Esophagus muscularis mucosa (tissue), 4 donors: Measurements from ENCODE around the gene CIT. TPM values are rescaled to one million over a fixed set of nuclear protein-coding genes. Genes with fewer than 3 reads are reported as not detected.

Experiments
- DNase-seq: peaks from one replicate; pipeline ENCODE4 v3.0.0-alpha.2; 2017; ENCODE audit errors: extremely low spot score
- H3K27ac ChIP-seq, 4 donors: fragments of 200-600 bp; sonication (generic); replicated peaks in 1 of 4; 1 replicate in 3 of 4; 2 replicates in 1 of 4; pipeline ENCODE4 v1.5.1; 2016 to 2019; ENCODE audit warnings: mild to moderate bottlenecking in 1 of 4
- H3K27me3 ChIP-seq, 4 donors: fragments of 200-600 bp; sonication (generic); one replicate each; pipeline versions ENCODE4 v1.5.1 to v1.6.0; 2016 to 2019
- H3K36me3 ChIP-seq, 4 donors: fragments of 200-600 bp; sonication (generic); one replicate each; pipeline ENCODE4 v1.5.1; 2016 to 2019
- H3K4me1 ChIP-seq, 4 donors: fragments of 200-600 bp; sonication (generic); one replicate each; pipeline ENCODE4 v1.5.1; 2016 to 2019
- H3K4me3 ChIP-seq, 4 donors: fragments of 200-600 bp; sonication (generic); 1 replicate in 2 of 4; 2 replicates in 2 of 4; pipeline ENCODE4 v1.5.1; 2016 to 2019; ENCODE audit warnings: mild to moderate bottlenecking in 4 of 4, moderate library complexity in 1 of 4
- H3K9me3 ChIP-seq, 4 donors: fragments of 200-600 bp; sonication (generic); 1 replicate in 3 of 4; 2 replicates in 1 of 4; pipeline ENCODE4 v1.5.1; 2016 to 2019
- EP300 ChIP-seq: sonication (generic); formaldehyde crosslinking; IDR thresholded peaks from one replicate; pipeline ENCODE4 v1.6.1; 2017; ENCODE audit warnings: antibody characterized with exemption
- POLR2A ChIP-seq: fragments of 450-650 bp; IDR thresholded peaks from one replicate; pipeline ENCODE4 v1.6.1; 2017; ENCODE audit warnings: antibody characterized with exemption, moderate library complexity, mild to moderate bottlenecking, low read depth
- POLR2AphosphoS5 ChIP-seq, 2 donors: sonication (generic); formaldehyde crosslinking; IDR thresholded peaks; one replicate each; pipeline ENCODE4 v1.6.1; 2017; ENCODE audit warnings: antibody characterized with exemption in 2 of 2
- WGBS: methylation state at CpG from one replicate; pipeline ENCODE4 v1.1.5; 2018; 5-methylcytosine and 5-hydroxymethylcytosine counted together
- intact Hi-C: fragments of 100-400 bp; cut with DNase I; formaldehyde crosslinking; loops from one replicate; pipeline ENCODE4 v1.15.1; 2023
- total RNA-seq, 4 donors: library from RNA; depleted of rRNA; stranded (reverse); fragments of >200 nt; gene quantifications; one replicate each; pipeline versions ENCODE4 v1.1.0 to v1.2.1, GENCODE V29; 2016
- TF ChIP-seq, protein P1 (sequence below), 3 experiments: fragments of 200-600 bp in 2 of 3; fragments of 450-650 bp in 1 of 3; sonication (generic) in 2 of 3; IDR thresholded peaks; one replicate each; pipeline ENCODE4 v1.5.1; 2017 to 2019; ENCODE audit warnings: antibody characterized with exemption in 3 of 3, mild to moderate bottlenecking in 2 of 3, moderate library complexity in 1 of 3

CIT gene
- total RNA-seq, 4 donors from 2014 or later = 5.1 to 14.8 (median 5.8) TPM

DNA sequence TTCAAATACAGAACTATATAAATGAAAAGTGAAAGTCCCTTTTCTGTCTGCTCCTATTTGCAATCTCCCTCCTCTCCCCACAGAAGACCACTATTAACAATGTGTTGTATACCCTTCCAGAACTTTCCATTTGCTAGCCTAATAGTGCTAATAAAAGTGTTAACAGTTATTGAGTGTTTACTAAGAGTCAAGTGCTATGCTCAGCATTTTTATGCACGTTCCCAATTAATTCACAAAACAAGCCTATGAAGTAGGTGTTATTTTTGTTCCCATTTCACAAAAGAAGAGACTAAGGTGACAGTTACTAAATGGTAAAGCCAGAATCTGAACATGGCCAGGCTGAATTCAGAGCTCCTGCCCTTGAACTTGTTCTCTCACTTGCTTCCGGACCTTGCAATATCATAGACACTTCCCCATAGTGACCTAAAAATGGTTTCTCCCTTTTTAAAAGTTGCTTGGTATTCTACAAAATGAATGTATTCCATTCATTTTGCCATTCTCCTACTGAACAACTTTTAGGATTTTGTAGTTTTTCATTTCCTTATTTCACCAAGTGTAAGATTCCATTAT, 210.8 kb downstream of the CIT start:
- Histone ChIP-seq H3K9me3 (no peaks in the 10 kb centered on the region), H3K27me3 (no peaks in the 10 kb centered on the region), H3K4me1 (peaks cover 20 to 45% (median 38%) of the 10 kb centered on the region in 4 donors), H3K4me3 (no peak overlapping the region), H3K36me3 (peaks cover 0 to 6% (median 2%) of the 10 kb centered on the region in 4 donors), H3K27ac (no peak overlapping the region)
- TF ChIP-seq POLR2A = no peak
- TF ChIP-seq, protein P1, sequence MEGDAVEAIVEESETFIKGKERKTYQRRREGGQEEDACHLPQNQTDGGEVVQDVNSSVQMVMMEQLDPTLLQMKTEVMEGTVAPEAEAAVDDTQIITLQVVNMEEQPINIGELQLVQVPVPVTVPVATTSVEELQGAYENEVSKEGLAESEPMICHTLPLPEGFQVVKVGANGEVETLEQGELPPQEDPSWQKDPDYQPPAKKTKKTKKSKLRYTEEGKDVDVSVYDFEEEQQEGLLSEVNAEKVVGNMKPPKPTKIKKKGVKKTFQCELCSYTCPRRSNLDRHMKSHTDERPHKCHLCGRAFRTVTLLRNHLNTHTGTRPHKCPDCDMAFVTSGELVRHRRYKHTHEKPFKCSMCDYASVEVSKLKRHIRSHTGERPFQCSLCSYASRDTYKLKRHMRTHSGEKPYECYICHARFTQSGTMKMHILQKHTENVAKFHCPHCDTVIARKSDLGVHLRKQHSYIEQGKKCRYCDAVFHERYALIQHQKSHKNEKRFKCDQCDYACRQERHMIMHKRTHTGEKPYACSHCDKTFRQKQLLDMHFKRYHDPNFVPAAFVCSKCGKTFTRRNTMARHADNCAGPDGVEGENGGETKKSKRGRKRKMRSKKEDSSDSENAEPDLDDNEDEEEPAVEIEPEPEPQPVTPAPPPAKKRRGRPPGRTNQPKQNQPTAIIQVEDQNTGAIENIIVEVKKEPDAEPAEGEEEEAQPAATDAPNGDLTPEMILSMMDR (IDR thresholded peaks at IDR 0.05) = no peak
- TF ChIP-seq EP300 = no peak
- TF ChIP-seq POLR2AphosphoS5 (IDR thresholded peaks at IDR 0.05) = no peak
- DNase-seq = no peak
- intact Hi-C loops = loop anchor here (10.0 kb wide), 1 partner anchor 118 kb away; no protein-coding TSS in a partner anchor
- 68% methylated on average over 2 of the region's 2 CpGs for WGBS

DNA sequence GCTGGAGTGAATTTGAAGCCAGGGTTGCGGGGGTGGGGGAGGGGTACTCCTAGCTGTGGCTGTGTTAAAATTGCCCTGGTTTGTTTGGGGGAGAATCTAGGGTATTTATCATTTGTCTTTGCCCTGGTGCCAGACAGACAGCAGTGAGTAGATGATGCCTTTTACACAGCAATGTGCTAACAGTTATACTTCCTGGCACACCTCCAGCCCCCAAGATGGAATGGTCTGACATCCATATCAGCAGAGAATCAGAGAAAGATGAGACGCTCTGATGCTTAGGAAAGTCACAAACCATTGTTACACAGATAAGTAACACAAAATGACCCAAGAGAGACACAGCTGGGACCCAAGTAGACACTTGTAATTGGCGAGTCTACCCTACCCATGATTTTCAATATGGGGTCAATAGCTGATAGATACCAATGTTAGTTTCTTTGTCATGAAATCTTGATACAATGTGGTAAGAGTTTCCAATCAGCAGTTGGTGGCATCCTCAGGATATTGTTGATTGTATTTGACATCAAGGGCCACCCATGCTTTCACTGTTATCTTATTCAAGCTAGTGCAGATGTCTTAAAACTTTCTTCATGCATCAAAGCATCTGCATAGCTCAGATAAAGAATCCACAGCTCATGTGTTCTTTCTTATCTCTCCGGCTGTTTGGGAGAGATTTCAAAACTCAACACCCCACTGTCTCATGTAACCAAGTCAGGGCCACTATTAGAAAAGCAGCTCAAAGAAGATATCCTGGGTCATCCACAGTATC, 211.8 kb downstream of the CIT start:
- TF ChIP-seq EP300 = no peak
- TF ChIP-seq, protein P1 (IDR thresholded peaks at IDR 0.05) = no peak
- TF ChIP-seq POLR2A = no peak
- no peak for TF ChIP-seq POLR2AphosphoS5 (IDR thresholded peaks at IDR 0.05)
- 90% methylated on average over 4 of the region's 4 CpGs for WGBS
- DNase-seq = no peak
- Histone ChIP-seq H3K36me3 (no peaks in the 10 kb centered on the region), H3K27ac (no peak overlapping the region), H3K4me3 (no peak overlapping the region), H3K4me1 (peaks cover 20 to 36% (median 33%) of the 10 kb centered on the region in 4 donors), H3K27me3 (no peaks in the 10 kb centered on the region), H3K9me3 (no peaks in the 10 kb centered on the region)
- intact Hi-C loops = loop anchor here (10.0 kb wide), 1 partner anchor 119 kb away; no protein-coding TSS in a partner anchor

DNA sequence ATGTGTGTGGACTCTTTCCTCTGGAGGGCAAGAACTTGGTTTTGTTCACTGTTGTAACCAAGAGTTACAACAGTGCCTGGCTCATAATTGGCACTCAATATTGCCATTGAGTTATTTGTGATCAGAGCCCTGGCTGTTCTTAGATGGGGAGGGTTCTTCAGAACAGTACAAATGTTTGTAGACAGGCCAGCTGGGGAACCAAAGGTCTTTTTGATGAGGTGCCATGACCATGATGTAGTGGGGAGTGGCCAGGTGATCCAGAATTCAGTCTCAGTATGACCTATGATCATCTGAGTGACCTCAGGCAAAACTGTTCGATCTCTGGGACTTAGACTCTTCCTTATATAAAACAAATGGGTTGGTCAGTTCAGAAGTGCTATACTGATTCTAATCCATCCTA, 212.5 kb downstream of the CIT start:
- DNase-seq = no peak
- H3K9me3 ChIP-seq = no peaks in the 10 kb centered on the region

DNA sequence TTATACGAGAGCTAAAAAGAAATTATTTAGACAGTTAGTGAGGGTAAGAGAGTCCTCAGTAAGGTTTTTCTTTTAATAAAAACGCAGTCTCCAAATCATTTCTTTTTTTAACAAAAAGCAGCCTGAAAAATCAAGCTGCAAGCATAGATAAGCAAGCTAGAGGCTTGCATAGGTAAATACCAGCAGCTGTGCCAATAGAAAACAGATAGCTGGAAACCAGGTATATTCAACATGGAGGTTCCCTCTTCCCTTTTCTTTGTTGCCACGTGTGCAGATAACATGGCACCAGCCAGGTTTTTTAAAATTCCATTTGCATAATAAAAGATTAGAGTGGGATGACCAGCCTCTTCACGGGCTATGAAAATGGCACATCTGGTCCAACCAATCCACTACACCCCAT, 215.2 kb downstream of the CIT start:
- intact Hi-C loops = loop anchor here (10.0 kb wide), 1 partner anchor 123 kb away; no protein-coding TSS in a partner anchor

More for the DNA sequence above, 212.5 kb downstream of the CIT start:
- no peaks in the 10 kb centered on the region for H3K27me3 ChIP-seq
- peaks cover 17 to 29% (median 26%) of the 10 kb centered on the region in 4 donors for H3K4me1 ChIP-seq
- intact Hi-C loops = loop anchor here (10.0 kb wide), 1 partner anchor 120 kb away; no protein-coding TSS in a partner anchor
- H3K27ac ChIP-seq = no peak overlapping the region
- TF ChIP-seq, protein P1 (IDR thresholded peaks at IDR 0.05) = no peak
- TF ChIP-seq EP300 = no peak
- TF ChIP-seq POLR2A = no peak
- TF ChIP-seq POLR2AphosphoS5 (IDR thresholded peaks at IDR 0.05) = no peak
- WGBS = 93% methylated on average over 1 of the region's 1 CpG
- no peak overlapping the region for H3K4me3 ChIP-seq
- no peaks in the 10 kb centered on the region for H3K36me3 ChIP-seq

More for the DNA sequence above, 215.2 kb downstream of the CIT start:
- H3K27me3 ChIP-seq = no peaks in the 10 kb centered on the region
- 69% methylated on average over 4 of the region's 4 CpGs for whole genome bisulfite sequencing
- no peaks in the 10 kb centered on the region for H3K9me3 ChIP-seq
- DNase-seq = no peak
- H3K27ac ChIP-seq = no peak overlapping the region
- peaks cover under 1 to 10% (median 5%) of the 10 kb centered on the region in 4 donors for H3K4me1 ChIP-seq
- H3K36me3 ChIP-seq = no peaks in the 10 kb centered on the region
- H3K4me3 ChIP-seq = no peak overlapping the region
- TF ChIP-seq EP300 (no peak), POLR2AphosphoS5 (IDR thresholded peaks at IDR 0.05) (no peak), POLR2A (no peak)
- TF ChIP-seq, protein P1 (IDR thresholded peaks at IDR 0.05) = no peak
